ENCODE results near the gene FAAP100. TPM values are rescaled to one million over a fixed set of nuclear protein-coding genes. Genes with fewer than 3 reads are reported as not detected.
A peak's percentile ranks its signal among the peaks of the same experiment; 100 is the strongest.

The FAAP100 gene
- total RNA-seq, 2 experiments from 2014 or later, result 40.5 to 42.7 TPM

DNA sequence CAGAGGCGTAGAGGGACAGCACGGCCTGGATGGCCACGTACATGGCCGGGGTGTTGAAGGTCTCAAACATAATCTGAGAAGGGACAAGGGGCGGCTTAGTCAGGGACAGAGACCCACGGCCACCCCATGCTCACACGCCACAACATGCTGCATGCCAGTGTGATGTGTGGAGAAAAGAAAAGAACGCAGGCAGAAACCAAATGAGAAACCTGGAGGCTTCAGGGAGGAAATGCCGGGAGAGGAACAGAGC lies 40.7 kb downstream of the FAAP100 start:
- CTCF ChIA-PET, result interaction anchor here (0.9 to 6.2 kb wide), 3 partner anchors 25 to 219 kb away, joined by 3 to 28 read pairs (median 4); no protein-coding TSS in a partner anchor
- peaks cover 22% of the 10 kb centered on the region for H3K4me1 Mint-ChIP-seq (ENCODE audit: low read depth)
- no peaks in the 10 kb centered on the region for H3K27me3 Mint-ChIP-seq
- intact Hi-C loops (cut with micrococcal nuclease), result no loop called here
- DNase-seq (no peak), ATAC-seq (no peak)
- H3K4me3 Mint-ChIP-seq, result peak overlapping the region; percentile 97
- no peaks in the 10 kb centered on the region for H3K9me3 Mint-ChIP-seq
- peak overlapping the region; percentile 92 for H3K27ac Mint-ChIP-seq
- TF ChIP-seq, protein P1, sequence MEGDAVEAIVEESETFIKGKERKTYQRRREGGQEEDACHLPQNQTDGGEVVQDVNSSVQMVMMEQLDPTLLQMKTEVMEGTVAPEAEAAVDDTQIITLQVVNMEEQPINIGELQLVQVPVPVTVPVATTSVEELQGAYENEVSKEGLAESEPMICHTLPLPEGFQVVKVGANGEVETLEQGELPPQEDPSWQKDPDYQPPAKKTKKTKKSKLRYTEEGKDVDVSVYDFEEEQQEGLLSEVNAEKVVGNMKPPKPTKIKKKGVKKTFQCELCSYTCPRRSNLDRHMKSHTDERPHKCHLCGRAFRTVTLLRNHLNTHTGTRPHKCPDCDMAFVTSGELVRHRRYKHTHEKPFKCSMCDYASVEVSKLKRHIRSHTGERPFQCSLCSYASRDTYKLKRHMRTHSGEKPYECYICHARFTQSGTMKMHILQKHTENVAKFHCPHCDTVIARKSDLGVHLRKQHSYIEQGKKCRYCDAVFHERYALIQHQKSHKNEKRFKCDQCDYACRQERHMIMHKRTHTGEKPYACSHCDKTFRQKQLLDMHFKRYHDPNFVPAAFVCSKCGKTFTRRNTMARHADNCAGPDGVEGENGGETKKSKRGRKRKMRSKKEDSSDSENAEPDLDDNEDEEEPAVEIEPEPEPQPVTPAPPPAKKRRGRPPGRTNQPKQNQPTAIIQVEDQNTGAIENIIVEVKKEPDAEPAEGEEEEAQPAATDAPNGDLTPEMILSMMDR (IDR thresholded peaks at IDR 0.05), result no peak
- POLR2A ChIA-PET, result interaction anchor here (1.1 to 4.5 kb wide), 6 partner anchors 9 to 344 kb away, joined by 3 to 33 read pairs (median 6); partner anchors contain the start of gene FAAP100
- H3K36me3 Mint-ChIP-seq (ENCODE audit: low read depth), result peaks cover 42% of the 10 kb centered on the region

DNA sequence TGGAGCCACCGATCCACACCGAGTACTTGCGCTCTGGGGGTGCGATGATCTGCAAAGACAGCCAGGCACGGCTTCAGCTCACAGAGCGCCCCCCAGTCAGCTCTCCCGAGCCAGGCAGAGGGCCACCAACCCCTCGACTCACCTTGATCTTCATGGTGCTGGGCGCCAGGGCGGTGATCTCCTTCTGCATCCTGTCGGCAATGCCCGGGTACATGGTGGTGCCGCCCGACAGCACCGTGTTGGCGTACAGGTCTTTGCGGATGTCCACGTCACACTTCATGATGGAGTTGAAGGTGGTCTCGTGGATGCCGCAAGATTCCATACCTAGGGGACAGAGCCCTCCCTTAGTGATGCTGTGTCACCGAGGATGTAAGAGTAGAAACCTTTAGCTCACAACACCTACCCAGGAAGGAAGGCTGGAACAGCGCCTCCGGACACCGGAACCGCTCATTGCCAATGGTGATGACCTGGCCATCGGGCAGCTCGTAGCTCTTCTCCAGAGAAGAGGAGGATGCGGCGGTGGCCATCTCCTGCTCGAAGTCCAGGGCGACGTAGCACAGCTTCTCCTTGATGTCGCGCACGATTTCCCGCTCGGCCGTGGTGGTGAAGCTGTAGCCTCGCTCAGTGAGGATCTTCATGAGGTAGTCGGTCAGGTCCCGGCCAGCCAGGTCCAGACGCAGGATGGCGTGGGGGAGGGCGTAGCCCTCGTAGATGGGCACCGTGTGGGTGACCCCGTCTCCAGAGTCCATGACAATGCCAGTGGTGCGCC lies 41.2 kb downstream of the FAAP100 start:
- peaks cover 42% of the 10 kb centered on the region for H3K36me3 Mint-ChIP-seq (ENCODE audit: low read depth)
- intact Hi-C loops (cut with micrococcal nuclease), result no loop called here

DNA sequence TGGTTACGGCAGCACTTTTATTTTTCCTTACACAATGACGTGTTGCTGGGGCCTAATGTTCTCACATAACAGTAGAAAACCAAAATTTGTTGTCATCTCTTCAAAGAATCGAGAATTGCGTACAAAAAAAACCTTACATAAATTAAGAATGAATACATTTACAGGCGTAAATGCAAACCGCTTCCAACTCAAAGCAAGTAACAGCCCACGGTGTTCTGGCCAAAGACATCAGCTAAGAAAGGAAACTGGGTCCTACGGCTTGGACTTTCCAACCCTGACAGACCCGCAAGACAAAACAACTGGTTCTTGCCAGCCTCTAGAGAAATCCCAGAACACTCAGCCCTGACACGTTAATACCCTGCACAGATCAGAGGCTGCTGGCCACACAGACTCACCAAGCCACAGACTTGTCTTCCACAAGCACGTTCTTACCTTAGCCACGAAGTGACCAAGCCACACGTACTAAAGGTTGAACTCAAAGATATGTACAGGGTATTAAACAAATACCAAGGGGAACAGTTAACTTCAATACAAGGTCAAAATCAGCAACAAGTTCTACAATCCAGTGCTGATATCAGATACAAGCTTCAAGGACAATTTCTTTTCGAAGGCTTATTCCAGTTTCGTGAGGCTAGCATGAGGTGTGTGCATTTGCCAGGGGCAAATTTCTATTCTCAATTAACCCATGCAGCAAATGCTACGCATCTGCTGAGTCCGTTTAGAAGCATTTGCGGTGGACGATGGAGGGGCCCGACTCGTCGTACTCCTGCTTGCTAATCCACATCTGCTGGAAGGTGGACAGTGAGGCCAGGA lies 42.0 kb downstream of the FAAP100 start:
- H3K4me3 Mint-ChIP-seq, result peak overlapping the region; percentile 97
- H3K27ac Mint-ChIP-seq, result peak overlapping the region; percentile 92
- no peaks in the 10 kb centered on the region for H3K27me3 Mint-ChIP-seq
- DNase-seq (no peak), ATAC-seq (no peak)
- H3K36me3 Mint-ChIP-seq (ENCODE audit: low read depth), result peaks cover 42% of the 10 kb centered on the region
- TF ChIP-seq, protein P1 (IDR thresholded peaks at IDR 0.05), result no peak
- intact Hi-C loops (cut with micrococcal nuclease), result no loop called here
- no peaks in the 10 kb centered on the region for H3K9me3 Mint-ChIP-seq
- ChIA-PET CTCF (interaction anchor here (6.2 kb wide), 1 partner anchor 26 kb away, joined by 28 read pairs; no protein-coding TSS in a partner anchor), POLR2A (interaction anchor here (0.8 to 4.5 kb wide), 12 partner anchors 8 to 345 kb away, joined by 3 to 33 read pairs (median 6); partner anchors contain the start of genes BAHCC1 and FAAP100)
- H3K4me1 Mint-ChIP-seq (ENCODE audit: low read depth), result peaks cover 14% of the 10 kb centered on the region

More for the DNA sequence above, 41.2 kb downstream of the FAAP100 start:
- Mint-ChIP-seq H3K4me1 (ENCODE audit: low read depth) (peaks cover 17% of the 10 kb centered on the region), H3K4me3 (peak overlapping the region; percentile 97), H3K9me3 (no peaks in the 10 kb centered on the region), H3K27me3 (no peaks in the 10 kb centered on the region), H3K27ac (peak overlapping the region; percentile 92)
- ATAC-seq (no peak), DNase-seq (peak; percentile 68)
- TF ChIP-seq, protein P1 (IDR thresholded peaks at IDR 0.05), result no peak
- POLR2A ChIA-PET, result interaction anchor here (0.8 to 4.5 kb wide), 10 partner anchors 7 to 344 kb away, joined by 3 to 33 read pairs (median 4); partner anchors contain the start of genes BAHCC1 and FAAP100
- CTCF ChIA-PET, result interaction anchor here (0.9 to 6.2 kb wide), 3 partner anchors 24 to 219 kb away, joined by 3 to 28 read pairs (median 4); no protein-coding TSS in a partner anchor

DNA sequence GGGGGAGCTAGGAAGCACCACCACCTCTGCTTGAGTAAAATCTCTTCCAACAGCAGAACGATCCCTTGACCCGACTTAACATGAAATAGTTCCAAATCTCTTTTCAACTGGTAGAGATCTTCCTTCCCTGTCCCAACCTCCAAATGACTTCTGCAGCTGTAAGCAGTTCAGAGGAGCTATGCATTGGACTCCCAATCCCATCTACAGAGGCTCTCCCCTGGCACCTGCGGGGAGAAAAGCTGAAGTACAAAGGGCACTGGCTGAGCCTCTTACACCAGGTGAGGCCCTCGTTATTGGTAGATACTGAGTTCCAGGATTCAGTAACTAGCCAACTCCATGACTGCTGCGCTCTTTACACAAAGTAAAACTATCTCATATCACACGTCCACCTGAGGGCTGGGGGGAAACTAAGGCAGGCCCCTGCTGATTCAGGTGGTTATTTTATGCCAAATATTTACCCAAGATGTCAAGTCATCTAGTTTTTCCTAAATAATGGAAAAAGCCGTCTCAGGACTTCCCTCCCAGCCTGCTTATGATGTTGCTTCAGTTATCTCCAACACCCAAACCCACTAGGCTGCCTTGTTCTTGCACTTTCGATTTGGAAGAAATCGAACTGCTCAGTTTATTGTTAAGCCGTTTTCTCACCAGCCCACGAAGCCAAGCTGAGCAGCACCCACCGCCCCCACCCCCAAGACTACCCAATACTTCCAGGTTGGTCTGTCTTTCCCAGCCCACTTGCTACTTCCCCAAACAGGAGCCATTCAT lies 42.8 kb downstream of the FAAP100 start:
- Mint-ChIP-seq H3K9me3 (no peaks in the 10 kb centered on the region), H3K27me3 (no peaks in the 10 kb centered on the region), H3K27ac (peak overlapping the region; percentile 92), H3K4me1 (ENCODE audit: low read depth) (peaks cover 14% of the 10 kb centered on the region), H3K4me3 (peak overlapping the region; percentile 97), H3K36me3 (ENCODE audit: low read depth) (peaks cover 42% of the 10 kb centered on the region)
- TF ChIP-seq, protein P1 (IDR thresholded peaks at IDR 0.05), result no peak
- ChIA-PET POLR2A (interaction anchor here (0.9 to 3.9 kb wide), 14 partner anchors 9 to 238 kb away, joined by 3 to 20 read pairs (median 7); partner anchors contain the start of genes FAAP100 and SLC38A10), CTCF (interaction anchor here (0.8 to 6.2 kb wide), 3 partner anchors 25 to 257 kb away, joined by 3 to 28 read pairs (median 3); no protein-coding TSS in a partner anchor)
- intact Hi-C loops (cut with micrococcal nuclease), result no loop called here
- ATAC-seq (no peak), DNase-seq (no peak)

All from activated CD8-positive, alpha-beta T cell treated with anti-CD3 and anti-CD28 coated beads for 36 hours (primary cell).